HG02885 (cell line): ENCODE data around the gene ADARB2.
"Not testable (repeated sequence)": the region's sequence is repeated elsewhere in the genome, so short reads cannot be mapped to it uniquely, and the experiment has no call there.

Experiments
- ATAC-seq: cut with Tn5 transposase; IDR thresholded peaks from one replicate; pipeline ENCODE4 v1.9.1; 2021; ENCODE audit warnings: mild to moderate bottlenecking; ENCODE audit not compliant: unreplicated experiment, poor library complexity

Gene ADARB2

GRCh38 chr10:1483826-1484225, 253.5 kb downstream of the ADARB2 start:
- ATAC-seq, result no peak

- ATAC-seq, result no peak
These were observed 254.1 kb downstream of the ADARB2 start for GRCh38 chr10:1483246-1483645.

GRCh38 chr10:1477578-1477977, 259.7 kb downstream of the ADARB2 start:
- ATAC-seq, result no peak

- ATAC-seq, result no peak
These were observed 260.9 kb downstream of the ADARB2 start for GRCh38 chr10:1476455-1476803.

- ATAC-seq, result no peak
These were observed 261.4 kb downstream of the ADARB2 start for GRCh38 chr10:1475771-1476454.

- no peak for ATAC-seq
These were observed 262.2 kb downstream of the ADARB2 start for GRCh38 chr10:1475098-1475591.

GRCh38 chr10:1474376-1475097, 262.8 kb downstream of the ADARB2 start:
- ATAC-seq, result no peak

GRCh38 chr10:1473874-1474273, 263.5 kb downstream of the ADARB2 start:
- no peak for ATAC-seq

GRCh38 chr10:1472178-1472958, 265.0 kb downstream of the ADARB2 start:
- ATAC-seq, result no peak

GRCh38 chr10:1468811-1469210, 268.5 kb downstream of the ADARB2 start:
- ATAC-seq, result no peak

GRCh38 chr10:1467334-1468076, 269.8 kb downstream of the ADARB2 start:
- ATAC-seq, result no peak

GRCh38 chr10:1465993-1466764, 271.1 kb downstream of the ADARB2 start:
- ATAC-seq, result no peak

GRCh38 chr10:1465418-1465911, 271.9 kb downstream of the ADARB2 start:
- no peak for ATAC-seq

- no peak for ATAC-seq
These were observed 272.4 kb downstream of the ADARB2 start for GRCh38 chr10:1464881-1465417.

GRCh38 chr10:1463971-1464370, 273.4 kb downstream of the ADARB2 start:
- not testable (repeated sequence) for ATAC-seq

- no peak for ATAC-seq
These were observed 274.2 kb downstream of the ADARB2 start for GRCh38 chr10:1462994-1463633.

GRCh38 chr10:1462521-1462920, 274.8 kb downstream of the ADARB2 start:
- ATAC-seq, result no peak

GRCh38 chr10:1462032-1462431, 275.3 kb downstream of the ADARB2 start:
- no peak for ATAC-seq

GRCh38 chr10:1461016-1461415, 276.3 kb downstream of the ADARB2 start:
- ATAC-seq, result no peak
